Liver (tissue), 9 donors: ENCODE results near the gene HSFX4. TPM values are rescaled to one million over a fixed set of nuclear protein-coding genes. Genes with fewer than 3 reads are reported as not detected.
"Not testable (repeated sequence)": the region's sequence is repeated elsewhere in the genome, so short reads cannot be mapped to it uniquely, and the experiment has no call there.

Experiments
- DNase-seq: peaks from one replicate; pipeline ENCODE4 v3.0.0-alpha.2; 2017; ENCODE audit warnings: low spot score
- H3K27ac ChIP-seq, 2 donors: one replicate each; pipeline ENCODE4 v1.7.0; 2013; ENCODE audit warnings: inconsistent platforms in 2 of 2, low read length in 2 of 2, control low read depth in 1 of 2, low read depth in 1 of 2, mild to moderate bottlenecking in 1 of 2
- H3K27me3 ChIP-seq, 4 donors: one replicate each; pipeline versions ENCODE4 v1.6.1 to v1.7.0; 2013; ENCODE audit warnings: low read length in 3 of 4, inconsistent platforms in 1 of 4, mild to moderate bottlenecking in 1 of 4, moderate library complexity in 1 of 4; ENCODE audit not compliant: control insufficient read depth in 4 of 4, insufficient read depth in 4 of 4
- H3K36me3 ChIP-seq, 4 donors: one replicate each; pipeline versions ENCODE4 v1.6.1 to v1.7.0; 2013; ENCODE audit warnings: low read length in 3 of 4, mild to moderate bottlenecking in 3 of 4, low read depth in 1 of 4, moderate library complexity in 1 of 4; ENCODE audit not compliant: control insufficient read depth in 4 of 4, insufficient read depth in 3 of 4
- H3K4me1 ChIP-seq, 4 donors: one replicate each; pipeline versions ENCODE4 v1.6.1 to v1.7.0; 2013; ENCODE audit warnings: low read length in 3 of 4, mild to moderate bottlenecking in 3 of 4, moderate library complexity in 1 of 4; ENCODE audit not compliant: control insufficient read depth in 4 of 4, insufficient read depth in 4 of 4
- H3K4me3 ChIP-seq, 3 donors: one replicate each; pipeline versions ENCODE4 v1.6.1 to v1.7.0; 2013; ENCODE audit warnings: low read length in 3 of 3, control low read depth in 1 of 3, low read depth in 1 of 3, mild to moderate bottlenecking in 1 of 3
- H3K9ac ChIP-seq, 2 donors: one replicate each; pipeline ENCODE4 v1.7.0; 2013; ENCODE audit warnings: low read length in 2 of 2, mild to moderate bottlenecking in 2 of 2, moderate library complexity in 2 of 2, control low read depth in 1 of 2, low read depth in 1 of 2
- H3K9me3 ChIP-seq, 4 donors: one replicate each; pipeline versions ENCODE4 v1.6.1 to v1.7.0; 2013; ENCODE audit warnings: low read length in 3 of 4; ENCODE audit not compliant: control insufficient read depth in 4 of 4
- CTCF ChIP-seq: fragments of 150-350 bp; IDR thresholded peaks from 2 replicates; pipeline ENCODE4 v1.5.1; 2017; ENCODE audit warnings: improper control_type of control experiment, low read depth, low read length; ENCODE audit not compliant: missing input control
- EGR1 ChIP-seq, 2 donors: IDR thresholded peaks; 2 replicates each; pipeline ENCODE4 v1.6.1; 2016 to 2018; ENCODE audit warnings: antibody characterized with exemption in 2 of 2, low read depth in 2 of 2
- FOXA1 ChIP-seq: IDR thresholded peaks from 2 replicates; pipeline ENCODE4 v1.6.1; 2016; ENCODE audit warnings: antibody characterized with exemption
- FOXA2 ChIP-seq: IDR thresholded peaks from 2 replicates; pipeline ENCODE4 v1.6.1; 2016; ENCODE audit warnings: antibody characterized with exemption
- GABPA ChIP-seq, 2 donors: IDR thresholded peaks in 1 of 2; conservative IDR thresholded peaks in 1 of 2; 2 replicates each; pipeline ENCODE4 v1.6.1; 2016; ENCODE audit warnings: antibody characterized with exemption in 2 of 2, mild to moderate bottlenecking in 1 of 2, moderate library complexity in 1 of 2
- HNF4A ChIP-seq, 2 donors: conservative IDR thresholded peaks; 2 replicates each; pipeline ENCODE4 v1.6.1; 2016; ENCODE audit warnings: antibody characterized with exemption in 2 of 2, mild to moderate bottlenecking in 2 of 2
- HNF4G ChIP-seq: IDR thresholded peaks from 2 replicates; pipeline ENCODE4 v1.6.1; 2016; ENCODE audit warnings: antibody characterized with exemption
- MAX ChIP-seq: IDR thresholded peaks from 2 replicates; pipeline ENCODE4 v1.6.1; 2016; ENCODE audit warnings: antibody characterized with exemption
- NR2F2 ChIP-seq: IDR thresholded peaks from 2 replicates; pipeline ENCODE4 v1.6.1; 2016; ENCODE audit warnings: antibody characterized with exemption
- RAD21 ChIP-seq, 2 donors: IDR thresholded peaks; 2 replicates each; pipeline ENCODE4 v1.6.1; 2016; ENCODE audit warnings: antibody characterized with exemption in 2 of 2, mild to moderate bottlenecking in 2 of 2
- RXRA ChIP-seq, 2 donors: IDR thresholded peaks; 2 replicates each; pipeline ENCODE4 v1.6.1; 2017 to 2018; ENCODE audit warnings: antibody characterized with exemption in 2 of 2, mild to moderate bottlenecking in 1 of 2
- SP1 ChIP-seq: IDR thresholded peaks from 2 replicates; pipeline ENCODE4 v1.6.1; 2018; ENCODE audit warnings: antibody characterized with exemption, mild to moderate bottlenecking
- TAF1 ChIP-seq: conservative IDR thresholded peaks from 2 replicates; pipeline ENCODE4 v1.6.1; 2016; ENCODE audit warnings: antibody characterized with exemption, mild to moderate bottlenecking
- YY1 ChIP-seq: IDR thresholded peaks from 2 replicates; pipeline ENCODE4 v1.6.1; 2016; ENCODE audit warnings: antibody characterized with exemption, mild to moderate bottlenecking
- WGBS: extraction: QIAGEN DNeasy Blood & Tissue Kit; methylation state at CpG from one replicate; pipeline ENCODE4 v1.1.7; 2013; 5-methylcytosine and 5-hydroxymethylcytosine counted together
- polyA plus RNA-seq, 2 donors: library from polyadenylated mRNA; stranded (reverse) in 1 of 2; unstranded in 1 of 2; fragments of 200-250 nt in 1 of 2; fragments of >200 nt in 1 of 2; fragmentation: Nextera tagmentation in 1 of 2; extraction: Ambion mirVana in 1 of 2; gene quantifications; one replicate each; pipeline versions ENCODE4 v1.2.1 to v1.2.3, GENCODE V29; 2013 to 2015
- total RNA-seq, 2 donors: library from RNA; depleted of rRNA; stranded (reverse); fragments of >200 nt; gene quantifications; one replicate each; pipeline ENCODE4 v1.2.3, GENCODE V29; 2014
- TF ChIP-seq, protein P1 (sequence below): IDR thresholded peaks from 2 replicates; pipeline ENCODE4 v1.6.1; 2016; ENCODE audit warnings: antibody characterized with exemption, mild to moderate bottlenecking
- TF ChIP-seq, protein P2 (sequence below): IDR thresholded peaks from 2 replicates; pipeline ENCODE4 v1.6.1; 2016; ENCODE audit warnings: antibody characterized with exemption
- TF ChIP-seq, protein P3 (sequence below): IDR thresholded peaks from 2 replicates; pipeline ENCODE4 v1.6.1; 2016; ENCODE audit warnings: antibody characterized with exemption
- donor health status: healthy.
- donor health status: healthy.
- donor health status: healthy.
- donor health status: healthy.
- donor health status: healthy.

The HSFX4 gene, protein sequence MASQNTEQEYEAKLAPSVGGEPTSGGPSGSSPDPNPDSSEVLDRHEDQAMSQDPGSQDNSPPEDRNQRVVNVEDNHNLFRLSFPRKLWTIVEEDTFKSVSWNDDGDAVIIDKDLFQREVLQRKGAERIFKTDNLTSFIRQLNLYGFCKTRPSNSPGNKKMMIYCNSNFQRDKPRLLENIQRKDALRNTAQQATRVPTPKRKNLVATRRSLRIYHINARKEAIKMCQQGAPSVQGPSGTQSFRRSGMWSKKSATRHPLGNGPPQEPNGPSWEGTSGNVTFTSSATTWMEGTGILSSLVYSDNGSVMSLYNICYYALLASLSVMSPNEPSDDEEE
- total RNA-seq (not detected), polyA plus RNA-seq (not detected)

- H3K27me3 ChIP-seq, DNase-seq, H3K4me3 ChIP-seq, H3K27ac ChIP-seq, H3K4me1 ChIP-seq, H3K9ac ChIP-seq, H3K36me3 ChIP-seq, H3K9me3 ChIP-seq: not testable (repeated sequence)
- WGBS: 100% methylated on average over 2 of the region's 7 CpGs
These were observed at the start of gene HSFX4 for GRCh38 chrX:149929400-149929799. Gene HSFX4 (plus strand): TSS chrX:149929573. CDS start chrX:149929645, 72 bp downstream.

GRCh38 chrX:149881081-149881711, 48.2 kb upstream of the HSFX4 start, which contains the start of gene MAGEA8:
Gene MAGEA8 (plus strand): TSS chrX:149881183. CDS start chrX:149884273, 3,090 bp downstream.
- Histone ChIP-seq H3K4me1 (no peaks in the 10 kb centered on the region), H3K9me3 (no peaks in the 10 kb centered on the region), H3K9ac (no peak within 1 kb of the TSS), H3K36me3 (no peaks in the 10 kb centered on the region), H3K4me3 (no peak within 1 kb of the TSS), H3K27me3 (no peaks in the 10 kb centered on the region), H3K27ac (no peak within 1 kb of the TSS)
- no peak for DNase-seq
- WGBS: 92% methylated on average over 28 of the region's 33 CpGs
- TF ChIP-seq, protein P1, sequence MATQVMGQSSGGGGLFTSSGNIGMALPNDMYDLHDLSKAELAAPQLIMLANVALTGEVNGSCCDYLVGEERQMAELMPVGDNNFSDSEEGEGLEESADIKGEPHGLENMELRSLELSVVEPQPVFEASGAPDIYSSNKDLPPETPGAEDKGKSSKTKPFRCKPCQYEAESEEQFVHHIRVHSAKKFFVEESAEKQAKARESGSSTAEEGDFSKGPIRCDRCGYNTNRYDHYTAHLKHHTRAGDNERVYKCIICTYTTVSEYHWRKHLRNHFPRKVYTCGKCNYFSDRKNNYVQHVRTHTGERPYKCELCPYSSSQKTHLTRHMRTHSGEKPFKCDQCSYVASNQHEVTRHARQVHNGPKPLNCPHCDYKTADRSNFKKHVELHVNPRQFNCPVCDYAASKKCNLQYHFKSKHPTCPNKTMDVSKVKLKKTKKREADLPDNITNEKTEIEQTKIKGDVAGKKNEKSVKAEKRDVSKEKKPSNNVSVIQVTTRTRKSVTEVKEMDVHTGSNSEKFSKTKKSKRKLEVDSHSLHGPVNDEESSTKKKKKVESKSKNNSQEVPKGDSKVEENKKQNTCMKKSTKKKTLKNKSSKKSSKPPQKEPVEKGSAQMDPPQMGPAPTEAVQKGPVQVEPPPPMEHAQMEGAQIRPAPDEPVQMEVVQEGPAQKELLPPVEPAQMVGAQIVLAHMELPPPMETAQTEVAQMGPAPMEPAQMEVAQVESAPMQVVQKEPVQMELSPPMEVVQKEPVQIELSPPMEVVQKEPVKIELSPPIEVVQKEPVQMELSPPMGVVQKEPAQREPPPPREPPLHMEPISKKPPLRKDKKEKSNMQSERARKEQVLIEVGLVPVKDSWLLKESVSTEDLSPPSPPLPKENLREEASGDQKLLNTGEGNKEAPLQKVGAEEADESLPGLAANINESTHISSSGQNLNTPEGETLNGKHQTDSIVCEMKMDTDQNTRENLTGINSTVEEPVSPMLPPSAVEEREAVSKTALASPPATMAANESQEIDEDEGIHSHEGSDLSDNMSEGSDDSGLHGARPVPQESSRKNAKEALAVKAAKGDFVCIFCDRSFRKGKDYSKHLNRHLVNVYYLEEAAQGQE: no peak
- no peak for TF ChIP-seq RAD21 (IDR thresholded peaks at IDR 0.05)
- no peak for TF ChIP-seq TAF1
- no peak for TF ChIP-seq HNF4A (conservative IDR thresholded peaks at IDR 0.05)
- no peak for TF ChIP-seq SP1
- no peak for TF ChIP-seq RXRA (IDR thresholded peaks at IDR 0.05)
- TF ChIP-seq, protein P2, sequence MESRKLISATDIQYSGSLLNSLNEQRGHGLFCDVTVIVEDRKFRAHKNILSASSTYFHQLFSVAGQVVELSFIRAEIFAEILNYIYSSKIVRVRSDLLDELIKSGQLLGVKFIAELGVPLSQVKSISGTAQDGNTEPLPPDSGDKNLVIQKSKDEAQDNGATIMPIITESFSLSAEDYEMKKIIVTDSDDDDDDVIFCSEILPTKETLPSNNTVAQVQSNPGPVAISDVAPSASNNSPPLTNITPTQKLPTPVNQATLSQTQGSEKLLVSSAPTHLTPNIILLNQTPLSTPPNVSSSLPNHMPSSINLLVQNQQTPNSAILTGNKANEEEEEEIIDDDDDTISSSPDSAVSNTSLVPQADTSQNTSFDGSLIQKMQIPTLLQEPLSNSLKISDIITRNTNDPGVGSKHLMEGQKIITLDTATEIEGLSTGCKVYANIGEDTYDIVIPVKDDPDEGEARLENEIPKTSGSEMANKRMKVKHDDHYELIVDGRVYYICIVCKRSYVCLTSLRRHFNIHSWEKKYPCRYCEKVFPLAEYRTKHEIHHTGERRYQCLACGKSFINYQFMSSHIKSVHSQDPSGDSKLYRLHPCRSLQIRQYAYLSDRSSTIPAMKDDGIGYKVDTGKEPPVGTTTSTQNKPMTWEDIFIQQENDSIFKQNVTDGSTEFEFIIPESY: no peak
- no peak for TF ChIP-seq MAX
- no peak for TF ChIP-seq HNF4G
- no peak for TF ChIP-seq NR2F2
- TF ChIP-seq EGR1 (IDR thresholded peaks at IDR 0.05; ENCODE audit: low read depth in 2 of 2): no peak
- TF ChIP-seq FOXA1: no peak
- no peak for TF ChIP-seq CTCF
- no peak for TF ChIP-seq FOXA2
- no peak for TF ChIP-seq YY1
- TF ChIP-seq GABPA (IDR thresholded peaks at IDR 0.05 in 1 of 2, conservative IDR thresholded peaks at IDR 0.05 in 1 of 2): no peak
- TF ChIP-seq, protein P3, sequence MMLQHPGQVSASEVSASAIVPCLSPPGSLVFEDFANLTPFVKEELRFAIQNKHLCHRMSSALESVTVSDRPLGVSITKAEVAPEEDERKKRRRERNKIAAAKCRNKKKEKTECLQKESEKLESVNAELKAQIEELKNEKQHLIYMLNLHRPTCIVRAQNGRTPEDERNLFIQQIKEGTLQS: no peak

DNA sequence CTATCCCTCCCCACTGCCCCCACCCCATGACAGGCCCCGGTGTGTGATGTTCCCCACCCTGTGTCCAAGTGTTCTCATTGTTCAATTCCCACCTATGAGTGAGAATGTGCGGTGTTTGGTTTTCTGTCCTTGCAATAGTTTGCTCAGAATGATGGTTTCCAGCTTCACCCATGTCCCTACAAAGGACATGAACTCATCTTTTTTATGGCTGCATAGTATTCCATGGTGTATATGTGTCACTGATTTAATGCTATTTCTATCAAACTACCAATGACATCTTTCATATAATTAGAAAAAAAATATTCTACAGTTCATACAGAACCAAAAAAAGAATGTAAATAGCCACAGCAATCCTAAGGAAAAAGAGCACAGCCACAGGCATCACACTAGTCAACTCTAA, 38.5 kb upstream of the HSFX4 start:
- 72% methylated on average over 2 of the region's 2 CpGs for WGBS
- not testable (repeated sequence) for H3K4me1 ChIP-seq, DNase-seq, H3K36me3 ChIP-seq, H3K27me3 ChIP-seq, H3K4me3 ChIP-seq, H3K9me3 ChIP-seq, H3K27ac ChIP-seq, H3K9ac ChIP-seq
